PC-3 (cell line): ENCODE data around the gene ADGRG6. TPM values are rescaled to one million over a fixed set of nuclear protein-coding genes. Genes with fewer than 3 reads are reported as not detected.

ENCODE experiments used
- ATAC-seq: fragments of 200-7000 bp; cut with Tn5 transposase; 2 replicates; pipeline ENCODE4 v1.9.1; 2020; ENCODE audit warnings: mild to moderate bottlenecking, moderate library complexity
- BruUV-seq: library from RNA; stranded (reverse); fragments of 400-500 nt; replicated peaks from 2 replicates; lab custom pipeline; 2021; lab: Mats Ljungman, UMichigan
- CTCF ChIA-PET: fragments of 300-600 bp; sonication (Branson Sonifier 250); formaldehyde crosslinking; loops from one replicate; lab custom pipeline; 2022; ENCODE audit warnings: antibody characterized with exemption; lab: Charles Lee
- POLR2A ChIA-PET: fragments of 300-600 bp; sonication (Branson Sonifier 250); formaldehyde crosslinking; loops from one replicate; lab custom pipeline; 2022; ENCODE audit warnings: antibody characterized with exemption; ENCODE audit not compliant: unreplicated experiment; lab: Charles Lee
- DNase-seq: peaks from one replicate; pipeline ENCODE4 v3.0.0-alpha.2; 2015
- H2AFZ ChIP-seq: fragments of 300-600 bp; sonication (generic); 2 replicates; pipeline ENCODE4 v1.6.0; 2016; ENCODE audit warnings: antibody characterized with exemption, low read length
- H3F3A ChIP-seq: fragments of 300-600 bp; sonication (generic); one replicate; pipeline ENCODE4 v1.6.0; 2017; ENCODE audit warnings: antibody characterized with exemption, low read length, control low read depth, mild to moderate bottlenecking; ENCODE audit not compliant: unreplicated experiment
- H3K27ac ChIP-seq: fragments of 300-600 bp; sonication (generic); 2 replicates; pipeline ENCODE4 v1.5.1; 2016; ENCODE audit warnings: mild to moderate bottlenecking, low read length
- H3K27me3 ChIP-seq: fragments of 300-600 bp; sonication (generic); 2 replicates; pipeline ENCODE4 v1.6.1; 2016; ENCODE audit warnings: low read length, mixed read lengths
- H3K36me3 ChIP-seq: fragments of 300-600 bp; sonication (generic); 2 replicates; pipeline ENCODE4 v1.6.1; 2016; ENCODE audit warnings: low read depth, mixed run types, low read length, mixed read lengths
- H3K4me1 ChIP-seq: fragments of 300-600 bp; sonication (generic); 2 replicates; pipeline ENCODE4 v1.5.1; 2016; ENCODE audit warnings: low read length; ENCODE audit not compliant: insufficient read depth
- H3K4me2 ChIP-seq: fragments of 300-600 bp; sonication (generic); 2 replicates; pipeline ENCODE4 v1.6.0; 2016; ENCODE audit warnings: low read length
- H3K4me3 ChIP-seq: fragments of 300-600 bp; sonication (generic); 2 replicates; pipeline ENCODE4 v1.5.1; 2016; ENCODE audit warnings: mild to moderate bottlenecking, low read length, mixed read lengths
- H3K79me2 ChIP-seq: fragments of 300-600 bp; sonication (generic); 2 replicates; pipeline ENCODE4 v1.6.1; 2017; ENCODE audit warnings: low read length, mixed read lengths
- H3K9ac ChIP-seq: fragments of 300-600 bp; sonication (generic); 2 replicates; pipeline ENCODE4 v1.6.0; 2016; ENCODE audit warnings: mild to moderate bottlenecking, low read length
- H3K9me2 ChIP-seq: fragments of 300-600 bp; sonication (generic); replicated peaks from 2 replicates; pipeline ENCODE4 v1.6.1; 2016; ENCODE audit warnings: mixed run types, low read length, mixed read lengths
- H3K9me3 ChIP-seq: fragments of 300-600 bp; sonication (generic); 2 replicates; pipeline ENCODE4 v1.6.1; 2016; ENCODE audit warnings: low read length, mixed read lengths
- H4K20me1 ChIP-seq: fragments of 300-600 bp; sonication (generic); 2 replicates; pipeline ENCODE4 v1.6.1; 2016; ENCODE audit warnings: low read length, mixed read lengths
- EZH2 ChIP-seq: fragments of 300-600 bp; sonication (generic); IDR thresholded peaks from one replicate; pipeline ENCODE4 v1.6.1; 2017; ENCODE audit warnings: antibody characterized with exemption, mild to moderate bottlenecking, low read length; ENCODE audit not compliant: unreplicated experiment
- EZH2phosphoT487 ChIP-seq: fragments of 300-600 bp; sonication (generic); IDR thresholded peaks from 2 replicates; pipeline ENCODE4 v1.6.1; 2018; ENCODE audit warnings: mild to moderate bottlenecking, antibody characterized with exemption, low read length, borderline replicate concordance
- intact Hi-C: fragments of 100-400 bp; cut with micrococcal nuclease; formaldehyde crosslinking; loops from 2 replicates; pipeline ENCODE4 v1.9.0; 2023
- total RNA-seq: library from RNA; depleted of rRNA; stranded (reverse); fragments of >200 nt; gene quantifications from 2 replicates; pipeline ENCODE4 v1.2.3, GENCODE V29; 2014
- TF ChIP-seq, protein P1 (sequence below): fragments of 300-600 bp; sonication (generic); conservative IDR thresholded peaks from 2 replicates; pipeline ENCODE4 v1.5.1; 2017; ENCODE audit warnings: antibody characterized with exemption, low read depth, mild to moderate bottlenecking, low read length

The ADGRG6 gene
- total RNA-seq, 1 experiment from 2014 or later = 73.2 TPM

DNA sequence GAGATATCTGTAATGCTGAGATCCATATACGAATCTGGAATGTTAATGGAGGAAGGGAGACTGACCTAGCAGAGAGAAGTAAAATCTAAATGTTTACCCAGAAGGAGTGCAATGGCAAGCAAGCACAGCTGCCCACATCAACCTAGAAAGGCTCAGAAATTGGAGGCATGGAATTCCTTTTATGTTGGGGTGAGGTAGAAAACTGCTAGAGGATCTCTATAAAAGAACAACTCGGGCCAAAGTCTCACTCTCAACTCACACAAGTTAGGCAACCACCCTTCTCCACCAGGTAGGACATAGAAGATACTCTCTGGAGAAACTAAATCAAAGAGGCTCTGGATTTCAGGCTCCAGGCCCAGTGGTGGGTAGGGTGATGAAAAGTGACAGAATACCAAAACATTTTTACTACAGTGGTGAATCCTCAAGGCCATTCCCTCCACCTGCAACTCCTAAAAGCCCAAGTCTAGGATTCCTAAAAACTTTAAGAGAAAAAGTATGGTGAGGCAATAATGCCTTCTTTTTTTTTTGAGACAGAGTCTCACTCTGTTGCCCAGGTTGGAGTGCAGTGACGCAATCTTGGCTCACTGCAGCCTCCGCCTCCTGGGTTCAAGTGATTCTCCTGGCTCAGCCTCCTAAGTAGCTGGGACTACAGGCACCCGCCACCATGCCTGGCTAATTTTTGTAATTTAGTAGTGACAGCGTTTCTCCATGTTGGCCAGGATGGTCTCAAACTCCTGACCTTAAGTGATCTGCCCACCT, 9.5 kb upstream of the ADGRG6 start:
- ATAC-seq (no peak), DNase-seq (no peak)
- POLR2A ChIA-PET = no interaction called here
- peaks cover 3% of the 10 kb centered on the region; the same call in 1 of the 2 replicates for H3K4me1 ChIP-seq
- H3K27me3 ChIP-seq = no peaks in the 10 kb centered on the region
- no peak overlapping the region for H3K4me2 ChIP-seq
- no peaks in the 10 kb centered on the region for H3K9me3 ChIP-seq
- H3K36me3 ChIP-seq = no peaks in the 10 kb centered on the region
- no peaks in the 10 kb centered on the region for H3K79me2 ChIP-seq
- H3K4me3 ChIP-seq = no peak overlapping the region
- H3K9ac ChIP-seq = no peak overlapping the region
- H3K9me2 ChIP-seq = no peaks in the 10 kb centered on the region
- intact Hi-C loops = loop anchor here (10.0 kb wide), 1 partner anchor 78 kb away; no protein-coding TSS in a partner anchor
- no peak overlapping the region for H3K27ac ChIP-seq
- H3F3A ChIP-seq = no peaks in the 10 kb centered on the region
- no peak overlapping the region for H2AFZ ChIP-seq
- TF ChIP-seq EZH2 (no peak), EZH2phosphoT487 (no peak)
- TF ChIP-seq, protein P1, sequence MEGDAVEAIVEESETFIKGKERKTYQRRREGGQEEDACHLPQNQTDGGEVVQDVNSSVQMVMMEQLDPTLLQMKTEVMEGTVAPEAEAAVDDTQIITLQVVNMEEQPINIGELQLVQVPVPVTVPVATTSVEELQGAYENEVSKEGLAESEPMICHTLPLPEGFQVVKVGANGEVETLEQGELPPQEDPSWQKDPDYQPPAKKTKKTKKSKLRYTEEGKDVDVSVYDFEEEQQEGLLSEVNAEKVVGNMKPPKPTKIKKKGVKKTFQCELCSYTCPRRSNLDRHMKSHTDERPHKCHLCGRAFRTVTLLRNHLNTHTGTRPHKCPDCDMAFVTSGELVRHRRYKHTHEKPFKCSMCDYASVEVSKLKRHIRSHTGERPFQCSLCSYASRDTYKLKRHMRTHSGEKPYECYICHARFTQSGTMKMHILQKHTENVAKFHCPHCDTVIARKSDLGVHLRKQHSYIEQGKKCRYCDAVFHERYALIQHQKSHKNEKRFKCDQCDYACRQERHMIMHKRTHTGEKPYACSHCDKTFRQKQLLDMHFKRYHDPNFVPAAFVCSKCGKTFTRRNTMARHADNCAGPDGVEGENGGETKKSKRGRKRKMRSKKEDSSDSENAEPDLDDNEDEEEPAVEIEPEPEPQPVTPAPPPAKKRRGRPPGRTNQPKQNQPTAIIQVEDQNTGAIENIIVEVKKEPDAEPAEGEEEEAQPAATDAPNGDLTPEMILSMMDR = no peak
- no peaks in the 10 kb centered on the region for H4K20me1 ChIP-seq
- BruUV-seq = no TSS peak
- CTCF ChIA-PET = no interaction called here

DNA sequence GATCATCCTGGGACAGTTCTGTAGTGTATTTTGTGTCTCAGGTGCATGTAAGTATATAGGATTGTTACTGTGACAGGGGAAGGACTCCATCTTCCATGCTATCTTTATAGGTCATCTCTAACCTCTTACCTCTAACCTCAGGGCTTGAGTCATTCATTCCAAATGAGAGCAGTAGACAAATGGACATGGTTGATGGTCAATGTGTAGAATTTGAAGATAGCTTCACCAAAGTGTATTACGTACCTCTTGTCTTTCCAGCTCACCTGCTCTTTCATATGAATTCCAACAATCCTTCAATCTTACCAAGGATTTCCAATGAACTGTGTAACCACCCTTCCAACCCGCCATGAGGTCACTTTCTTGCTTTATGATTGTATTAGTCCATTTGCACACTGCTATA, 8.7 kb upstream of the ADGRG6 start:
- H3K9me2 ChIP-seq = no peaks in the 10 kb centered on the region
- POLR2A ChIA-PET = no interaction called here
- CTCF ChIA-PET = no interaction called here

More for the DNA sequence above, 8.7 kb upstream of the ADGRG6 start:
- Histone ChIP-seq H2AFZ (no peak overlapping the region), H3K4me1 (peaks cover 9% of the 10 kb centered on the region; the same call in 1 of the 2 replicates), H3K79me2 (no peaks in the 10 kb centered on the region), H3K9ac (no peak overlapping the region), H3F3A (no peaks in the 10 kb centered on the region), H3K36me3 (no peaks in the 10 kb centered on the region), H3K27ac (no peak overlapping the region), H4K20me1 (no peaks in the 10 kb centered on the region), H3K4me3 (no peak overlapping the region), H3K4me2 (no peak overlapping the region), H3K27me3 (no peaks in the 10 kb centered on the region), H3K9me3 (no peaks in the 10 kb centered on the region)
- DNase-seq (no peak), ATAC-seq (no peak)
- no TSS peak for BruUV-seq
- no peak for TF ChIP-seq EZH2
- TF ChIP-seq EZH2phosphoT487 = no peak
- TF ChIP-seq, protein P1 = no peak
- intact Hi-C loops = loop anchor here (10.0 kb wide), 1 partner anchor 78 kb away; no protein-coding TSS in a partner anchor
